ENCODE results near the gene ZBTB34. TPM values are rescaled to one million over a fixed set of nuclear protein-coding genes. Genes with fewer than 3 reads are reported as not detected.
"Not testable (repeated sequence)": the region's sequence is repeated elsewhere in the genome, so short reads cannot be mapped to it uniquely, and the experiment has no call there.

Gene ZBTB34
- total and polyA plus RNA-seq, 2 donors = 4.0 to 7.9 TPM

DNA sequence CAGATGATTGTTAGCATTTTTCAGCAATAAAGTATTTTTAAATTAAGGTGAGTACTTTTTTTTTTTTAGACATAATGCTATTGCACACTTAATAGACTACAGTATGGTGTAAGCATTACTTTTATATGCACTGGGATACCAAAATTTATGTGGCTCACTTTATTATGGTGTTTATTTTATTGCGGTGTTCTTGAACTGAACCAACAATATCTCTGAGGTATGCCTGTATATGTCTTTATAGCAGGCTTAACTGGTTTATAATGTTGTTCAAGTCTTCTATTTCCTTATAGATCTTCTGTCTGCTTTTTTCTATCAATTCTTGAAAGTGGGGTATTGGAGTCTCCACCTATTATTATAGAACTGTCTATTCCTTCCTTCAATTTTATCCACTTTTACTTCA, 37.6 kb upstream of the ZBTB34 start:
- peaks cover 4 to 6% of the 10 kb centered on the region in 2 donors for H3K9me3 ChIP-seq (ENCODE audit: control insufficient read depth in 2 of 2, insufficient read depth in 1 of 2, low read length in 1 of 2)
- DNase-seq (ENCODE audit: low read depth in 6 of 9, low spot score in 9 of 9) = no peak
- WGBS = 99% methylated on average over 1 of the region's 1 CpG
- no peak overlapping the region for H3K27ac ChIP-seq (ENCODE audit: low read depth in 1 of 2, low read length in 1 of 2)
- no peak overlapping the region for H3K4me3 ChIP-seq (ENCODE audit: low read length in 2 of 2)
- H3K27me3 ChIP-seq (ENCODE audit: control insufficient read depth in 2 of 2, insufficient read depth in 1 of 2, low read length in 1 of 2) = no peaks in the 10 kb centered on the region
- no peaks in the 10 kb centered on the region for H3K4me1 ChIP-seq (ENCODE audit: control insufficient read depth in 2 of 2, insufficient read depth in 2 of 2, low read length in 2 of 2)
- peaks cover 8 to 27% of the 10 kb centered on the region in 2 donors for H3K36me3 ChIP-seq (ENCODE audit: control insufficient read depth in 2 of 2, insufficient read depth in 2 of 2, low read length in 1 of 2)

DNA sequence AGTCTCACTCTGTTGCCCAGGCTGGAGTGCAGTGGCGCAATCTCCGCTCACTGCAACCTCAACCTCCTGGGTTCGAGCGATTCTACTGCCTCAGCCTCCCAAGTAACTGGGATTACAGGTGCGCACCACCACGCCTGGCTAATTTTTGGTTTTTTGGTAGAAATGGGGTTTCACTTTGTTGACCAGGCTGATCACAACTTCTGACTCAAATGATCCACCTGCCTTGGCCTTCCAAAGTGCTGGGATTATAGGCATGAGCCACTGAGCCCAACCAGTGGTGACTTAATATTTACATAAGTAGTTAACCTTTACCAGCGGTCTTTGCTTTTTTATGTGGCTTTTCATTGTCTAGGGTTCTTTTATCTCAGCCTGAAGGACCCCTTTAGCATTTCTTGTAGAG, 36.4 kb upstream of the ZBTB34 start:
- not testable (repeated sequence) for DNase-seq (ENCODE audit: low read depth in 6 of 9, low spot score in 9 of 9)
- WGBS = 98% methylated on average over 7 of the region's 7 CpGs

DNA sequence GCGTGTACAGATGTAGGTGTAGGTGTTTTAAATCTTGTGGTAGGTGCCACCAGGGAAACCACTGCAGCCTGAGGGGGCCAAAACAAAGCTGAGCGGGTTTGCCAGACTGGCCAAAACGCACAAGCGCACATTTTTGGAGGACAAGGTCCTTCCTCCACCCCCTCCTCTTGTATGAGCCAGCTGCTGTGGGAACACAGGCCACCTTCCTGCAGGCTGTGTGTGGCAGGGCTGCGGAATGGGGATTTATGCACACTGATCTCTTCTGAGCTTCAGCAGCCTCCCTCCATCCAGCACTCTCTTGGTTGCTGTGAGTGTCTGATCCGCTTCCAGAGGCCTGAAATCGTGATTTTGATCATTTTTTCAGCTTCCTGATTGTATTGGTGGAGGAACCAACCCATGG, 33.2 kb upstream of the ZBTB34 start:
- WGBS = 98% methylated on average over 7 of the region's 7 CpGs
- Histone ChIP-seq H3K36me3 (ENCODE audit: control insufficient read depth in 2 of 2, insufficient read depth in 2 of 2, low read length in 1 of 2) (peaks cover 12% of the 10 kb centered on the region in 2 donors), H3K4me1 (ENCODE audit: control insufficient read depth in 2 of 2, insufficient read depth in 2 of 2, low read length in 2 of 2) (peaks cover 0 to 10% of the 10 kb centered on the region in 2 donors), H3K27me3 (ENCODE audit: control insufficient read depth in 2 of 2, insufficient read depth in 1 of 2, low read length in 1 of 2) (no peaks in the 10 kb centered on the region), H3K9me3 (ENCODE audit: control insufficient read depth in 2 of 2, insufficient read depth in 1 of 2, low read length in 1 of 2) (no peaks in the 10 kb centered on the region), H3K27ac (ENCODE audit: low read depth in 1 of 2, low read length in 1 of 2) (no peak overlapping the region), H3K4me3 (ENCODE audit: low read length in 2 of 2) (no peak overlapping the region)
- DNase-seq (ENCODE audit: low read depth in 6 of 9, low spot score in 9 of 9) = no peak

More for the DNA sequence above, 36.4 kb upstream of the ZBTB34 start:
- not testable (repeated sequence) for H3K27ac ChIP-seq (ENCODE audit: low read depth in 1 of 2, low read length in 1 of 2); H3K4me3 ChIP-seq (ENCODE audit: low read length in 2 of 2); H3K27me3 ChIP-seq (ENCODE audit: control insufficient read depth in 2 of 2, insufficient read depth in 1 of 2, low read length in 1 of 2); H3K4me1 ChIP-seq (ENCODE audit: control insufficient read depth in 2 of 2, insufficient read depth in 2 of 2, low read length in 2 of 2); H3K9me3 ChIP-seq (ENCODE audit: control insufficient read depth in 2 of 2, insufficient read depth in 1 of 2, low read length in 1 of 2)
- H3K36me3 ChIP-seq (ENCODE audit: control insufficient read depth in 2 of 2, insufficient read depth in 2 of 2, low read length in 1 of 2) = peaks cover 4 to 20% of the 10 kb centered on the region in 2 donors

- no peaks in the 10 kb centered on the region for H3K9me3 ChIP-seq (ENCODE audit: control insufficient read depth in 2 of 2, insufficient read depth in 1 of 2, low read length in 1 of 2)
- peaks cover 29 to 30% of the 10 kb centered on the region in 2 donors for H3K36me3 ChIP-seq (ENCODE audit: control insufficient read depth in 2 of 2, insufficient read depth in 2 of 2, low read length in 1 of 2)
- WGBS = 92% methylated on average over 1 of the region's 1 CpG
- H3K4me3 ChIP-seq (ENCODE audit: low read length in 2 of 2) = no peak overlapping the region
- no peak overlapping the region for H3K27ac ChIP-seq (ENCODE audit: low read depth in 1 of 2, low read length in 1 of 2)
- H3K27me3 ChIP-seq (ENCODE audit: control insufficient read depth in 2 of 2, insufficient read depth in 1 of 2, low read length in 1 of 2) = no peaks in the 10 kb centered on the region
- DNase-seq (ENCODE audit: low read depth in 6 of 9, low spot score in 9 of 9) = no peak
- peaks cover 0 to 10% of the 10 kb centered on the region in 2 donors for H3K4me1 ChIP-seq (ENCODE audit: control insufficient read depth in 2 of 2, insufficient read depth in 2 of 2, low read length in 2 of 2)
These were observed 31.4 kb upstream of the ZBTB34 start for GRCh38 chr9:126829035-126829434.

- Histone ChIP-seq H3K27me3 (ENCODE audit: control insufficient read depth in 2 of 2, insufficient read depth in 1 of 2, low read length in 1 of 2) (no peaks in the 10 kb centered on the region), H3K4me3 (ENCODE audit: low read length in 2 of 2) (no peak overlapping the region), H3K27ac (ENCODE audit: low read depth in 1 of 2, low read length in 1 of 2) (no peak overlapping the region), H3K36me3 (ENCODE audit: control insufficient read depth in 2 of 2, insufficient read depth in 2 of 2, low read length in 1 of 2) (peaks cover 29 to 35% of the 10 kb centered on the region in 2 donors), H3K4me1 (ENCODE audit: control insufficient read depth in 2 of 2, insufficient read depth in 2 of 2, low read length in 2 of 2) (peaks cover 0 to 10% of the 10 kb centered on the region in 2 donors), H3K9me3 (ENCODE audit: control insufficient read depth in 2 of 2, insufficient read depth in 1 of 2, low read length in 1 of 2) (no peaks in the 10 kb centered on the region)
- DNase-seq (ENCODE audit: low read depth in 6 of 9, low spot score in 9 of 9) = peak in 6 of 9 donors; percentile 8 to 55 (median 15)
- 71% methylated on average over 3 of the region's 3 CpGs for WGBS
These were observed 29.6 kb upstream of the ZBTB34 start for GRCh38 chr9:126830827-126831226.

DNA sequence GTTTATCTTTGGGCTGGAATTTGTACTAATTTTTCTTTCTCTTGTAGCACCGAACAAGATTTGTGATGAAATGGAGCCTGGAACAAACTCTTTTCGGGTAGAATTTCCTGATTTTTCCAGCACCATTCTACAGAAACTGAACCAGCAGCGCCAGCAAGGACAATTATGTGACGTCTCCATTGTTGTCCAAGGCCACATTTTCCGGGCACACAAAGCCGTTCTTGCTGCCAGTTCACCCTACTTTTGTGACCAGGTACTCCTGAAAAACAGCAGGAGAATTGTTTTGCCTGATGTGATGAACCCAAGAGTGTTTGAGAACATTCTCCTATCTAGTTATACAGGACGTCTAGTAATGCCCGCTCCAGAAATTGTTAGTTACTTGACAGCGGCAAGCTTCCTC, 28.0 kb upstream of the ZBTB34 start:
- no peak for DNase-seq (ENCODE audit: low read depth in 6 of 9, low spot score in 9 of 9)
- peaks cover 31 to 35% of the 10 kb centered on the region in 2 donors for H3K36me3 ChIP-seq (ENCODE audit: control insufficient read depth in 2 of 2, insufficient read depth in 2 of 2, low read length in 1 of 2)
- WGBS = 99% methylated on average over 9 of the region's 9 CpGs

DNA sequence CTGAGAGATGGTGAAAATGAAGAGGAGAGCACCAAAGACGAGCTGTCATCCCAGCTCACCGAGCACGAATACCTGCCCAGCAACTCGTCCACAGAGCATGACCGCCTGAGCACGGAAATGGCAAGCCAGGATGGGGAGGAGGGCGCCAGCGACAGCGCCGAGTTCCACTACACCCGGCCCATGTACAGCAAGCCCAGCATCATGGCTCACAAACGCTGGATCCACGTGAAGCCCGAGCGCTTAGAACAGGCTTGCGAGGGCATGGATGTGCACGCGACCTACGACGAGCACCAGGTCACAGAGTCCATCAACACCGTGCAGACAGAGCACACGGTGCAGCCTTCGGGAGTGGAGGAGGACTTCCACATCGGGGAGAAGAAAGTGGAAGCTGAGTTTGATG, 27.4 kb upstream of the ZBTB34 start:
- Histone ChIP-seq H3K27me3 (ENCODE audit: control insufficient read depth in 2 of 2, insufficient read depth in 1 of 2, low read length in 1 of 2) (no peaks in the 10 kb centered on the region), H3K36me3 (ENCODE audit: control insufficient read depth in 2 of 2, insufficient read depth in 2 of 2, low read length in 1 of 2) (peaks cover 31 to 35% of the 10 kb centered on the region in 2 donors), H3K27ac (ENCODE audit: low read depth in 1 of 2, low read length in 1 of 2) (no peak overlapping the region), H3K4me1 (ENCODE audit: control insufficient read depth in 2 of 2, insufficient read depth in 2 of 2, low read length in 2 of 2) (peaks cover 0 to 10% of the 10 kb centered on the region in 2 donors), H3K4me3 (ENCODE audit: low read length in 2 of 2) (no peak overlapping the region), H3K9me3 (ENCODE audit: control insufficient read depth in 2 of 2, insufficient read depth in 1 of 2, low read length in 1 of 2) (no peaks in the 10 kb centered on the region)
- WGBS = 98% methylated on average over 24 of the region's 24 CpGs
- DNase-seq (ENCODE audit: low read depth in 6 of 9, low spot score in 9 of 9) = no peak

More for the DNA sequence above, 28.0 kb upstream of the ZBTB34 start:
- H3K27me3 ChIP-seq (ENCODE audit: control insufficient read depth in 2 of 2, insufficient read depth in 1 of 2, low read length in 1 of 2) = no peaks in the 10 kb centered on the region
- no peak overlapping the region for H3K27ac ChIP-seq (ENCODE audit: low read depth in 1 of 2, low read length in 1 of 2)
- H3K9me3 ChIP-seq (ENCODE audit: control insufficient read depth in 2 of 2, insufficient read depth in 1 of 2, low read length in 1 of 2) = no peaks in the 10 kb centered on the region
- H3K4me1 ChIP-seq (ENCODE audit: control insufficient read depth in 2 of 2, insufficient read depth in 2 of 2, low read length in 2 of 2) = peaks cover 0 to 10% of the 10 kb centered on the region in 2 donors
- no peak overlapping the region for H3K4me3 ChIP-seq (ENCODE audit: low read length in 2 of 2)

DNA sequence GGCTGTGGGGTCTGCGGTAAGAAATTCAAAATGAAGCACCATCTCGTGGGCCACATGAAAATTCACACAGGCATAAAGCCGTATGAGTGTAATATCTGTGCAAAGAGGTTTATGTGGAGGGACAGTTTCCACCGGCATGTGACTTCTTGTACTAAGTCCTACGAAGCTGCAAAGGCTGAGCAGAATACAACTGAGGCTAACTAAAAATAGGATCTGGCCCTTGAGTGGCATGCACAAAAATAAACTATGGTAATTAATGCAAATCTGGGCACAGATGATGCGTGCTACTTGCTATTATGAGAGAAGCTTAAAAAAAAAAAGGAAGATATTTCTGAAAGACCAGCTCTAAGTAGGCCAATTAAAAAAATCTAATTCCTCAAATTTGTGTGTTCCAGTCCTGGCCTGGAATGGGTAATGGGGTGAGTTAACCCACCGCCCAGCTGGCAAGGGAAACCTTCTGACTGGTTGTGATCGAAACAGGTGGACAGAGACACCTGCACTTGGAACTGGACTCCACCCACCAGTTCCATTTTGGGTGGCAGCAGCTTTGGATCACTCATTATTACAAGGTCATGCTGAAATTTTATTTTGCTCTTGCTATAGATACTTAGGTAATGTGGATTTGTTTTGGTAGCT, 26.6 kb upstream of the ZBTB34 start:
- H3K36me3 ChIP-seq (ENCODE audit: control insufficient read depth in 2 of 2, insufficient read depth in 2 of 2, low read length in 1 of 2) = peaks cover 31 to 39% of the 10 kb centered on the region in 2 donors
- H3K4me1 ChIP-seq (ENCODE audit: control insufficient read depth in 2 of 2, insufficient read depth in 2 of 2, low read length in 2 of 2) = peaks cover 0 to 10% of the 10 kb centered on the region in 2 donors
- WGBS = 99% methylated on average over 8 of the region's 8 CpGs
- no peaks in the 10 kb centered on the region for H3K9me3 ChIP-seq (ENCODE audit: control insufficient read depth in 2 of 2, insufficient read depth in 1 of 2, low read length in 1 of 2)
- no peak for DNase-seq (ENCODE audit: low read depth in 6 of 9, low spot score in 9 of 9)
- no peak overlapping the region for H3K27ac ChIP-seq (ENCODE audit: low read depth in 1 of 2, low read length in 1 of 2)
- no peaks in the 10 kb centered on the region for H3K27me3 ChIP-seq (ENCODE audit: control insufficient read depth in 2 of 2, insufficient read depth in 1 of 2, low read length in 1 of 2)
- no peak overlapping the region for H3K4me3 ChIP-seq (ENCODE audit: low read length in 2 of 2)

GRCh38 chr9:126834672-126835071, 25.8 kb upstream of the ZBTB34 start:
- Histone ChIP-seq H3K9me3 (ENCODE audit: control insufficient read depth in 2 of 2, insufficient read depth in 1 of 2, low read length in 1 of 2) (no peaks in the 10 kb centered on the region), H3K4me3 (ENCODE audit: low read length in 2 of 2) (no peak overlapping the region), H3K27me3 (ENCODE audit: control insufficient read depth in 2 of 2, insufficient read depth in 1 of 2, low read length in 1 of 2) (no peaks in the 10 kb centered on the region), H3K4me1 (ENCODE audit: control insufficient read depth in 2 of 2, insufficient read depth in 2 of 2, low read length in 2 of 2) (peaks cover 0 to 10% of the 10 kb centered on the region in 2 donors), H3K27ac (ENCODE audit: low read depth in 1 of 2, low read length in 1 of 2) (no peak overlapping the region), H3K36me3 (ENCODE audit: control insufficient read depth in 2 of 2, insufficient read depth in 2 of 2, low read length in 1 of 2) (peaks cover 31 to 39% of the 10 kb centered on the region in 2 donors)
- 100% methylated on average over 2 of the region's 2 CpGs for WGBS
- no peak for DNase-seq (ENCODE audit: low read depth in 6 of 9, low spot score in 9 of 9)

Data from thymus (tissue), 11 donors.